Esophagus (tissue), 2 donors: ENCODE measurements around the gene WWOX. TPM values are rescaled to one million over a fixed set of nuclear protein-coding genes. Genes with fewer than 3 reads are reported as not detected.

Experiments used
- H3K27ac ChIP-seq, 2 donors: one replicate each; pipeline ENCODE4 v1.5.1; 2013; ENCODE audit warnings: low read depth in 2 of 2, mild to moderate bottlenecking in 2 of 2, inconsistent platforms in 1 of 2, low read length in 1 of 2, moderate library complexity in 1 of 2
- H3K27me3 ChIP-seq, 2 donors: one replicate each; pipeline ENCODE4 v1.6.1; 2013; ENCODE audit warnings: low read length in 2 of 2, control low read depth in 1 of 2, mild to moderate bottlenecking in 1 of 2; ENCODE audit not compliant: insufficient read depth in 2 of 2, control insufficient read depth in 1 of 2
- H3K36me3 ChIP-seq, 2 donors: one replicate each; pipeline ENCODE4 v1.6.1; 2013; ENCODE audit warnings: low read length in 1 of 2; ENCODE audit not compliant: control insufficient read depth in 2 of 2, insufficient read depth in 2 of 2
- H3K4me1 ChIP-seq, 2 donors: one replicate each; pipeline ENCODE4 v1.6.1; 2013; ENCODE audit warnings: low read length in 1 of 2; ENCODE audit not compliant: control insufficient read depth in 2 of 2, insufficient read depth in 2 of 2
- H3K4me3 ChIP-seq, 2 donors: one replicate each; pipeline ENCODE4 v1.5.1; 2013; ENCODE audit warnings: low read length in 2 of 2, mild to moderate bottlenecking in 2 of 2, low read depth in 1 of 2, moderate library complexity in 1 of 2
- H3K9me3 ChIP-seq, 2 donors: one replicate each; pipeline ENCODE4 v1.6.1; 2013; ENCODE audit warnings: mild to moderate bottlenecking in 2 of 2, low read depth in 1 of 2, low read length in 1 of 2, moderate library complexity in 1 of 2; ENCODE audit not compliant: control insufficient read depth in 2 of 2, insufficient read depth in 1 of 2
- WGBS, 2 donors: extraction: QIAGEN DNeasy Blood & Tissue Kit; methylation state at CpG; one replicate each; pipeline ENCODE4 v1.1.7; 2013; 5-methylcytosine and 5-hydroxymethylcytosine counted together
- polyA plus RNA-seq, 2 donors: library from polyadenylated mRNA; stranded (reverse); fragments of 200-250 nt; gene quantifications; one replicate each; pipeline ENCODE4 v1.2.3, GENCODE V29; 2013
- donor health status: healthy with polysubstance abuse.
- donor health status: Bipolar disorder and iron deficiency.

The WWOX gene
- polyA plus RNA-seq, 2 donors, result 6.4 to 9.1 TPM

DNA sequence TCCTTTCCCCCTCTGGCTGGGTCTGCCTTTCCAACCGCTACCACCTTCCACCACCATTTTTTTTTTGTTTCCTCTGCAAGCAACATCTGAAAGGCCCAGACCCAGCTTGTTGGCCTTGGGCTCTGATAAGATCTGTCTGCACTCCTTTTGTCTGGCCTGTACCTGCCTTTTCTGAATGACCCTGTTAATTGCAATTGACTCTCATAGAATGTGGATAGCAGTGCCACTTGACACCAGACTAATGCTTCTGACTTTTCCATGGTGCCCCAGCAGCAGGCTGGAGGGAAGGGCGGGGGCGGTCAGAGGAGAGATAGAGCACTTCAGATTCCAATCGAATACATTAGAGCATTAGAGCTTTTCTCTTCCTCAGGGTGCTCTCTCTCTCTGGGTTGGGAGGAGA is 538.9 kb downstream of the WWOX start:
- no peaks in the 10 kb centered on the region for H3K4me1 ChIP-seq
- no peak overlapping the region for H3K4me3 ChIP-seq
- no peaks in the 10 kb centered on the region for H3K9me3 ChIP-seq
- WGBS, 2 donors, result 95 to 97% methylated on average over 4 of the region's 4 CpGs
- H3K27ac ChIP-seq, result no peak overlapping the region
- no peaks in the 10 kb centered on the region for H3K27me3 ChIP-seq
- no peaks in the 10 kb centered on the region for H3K36me3 ChIP-seq

DNA sequence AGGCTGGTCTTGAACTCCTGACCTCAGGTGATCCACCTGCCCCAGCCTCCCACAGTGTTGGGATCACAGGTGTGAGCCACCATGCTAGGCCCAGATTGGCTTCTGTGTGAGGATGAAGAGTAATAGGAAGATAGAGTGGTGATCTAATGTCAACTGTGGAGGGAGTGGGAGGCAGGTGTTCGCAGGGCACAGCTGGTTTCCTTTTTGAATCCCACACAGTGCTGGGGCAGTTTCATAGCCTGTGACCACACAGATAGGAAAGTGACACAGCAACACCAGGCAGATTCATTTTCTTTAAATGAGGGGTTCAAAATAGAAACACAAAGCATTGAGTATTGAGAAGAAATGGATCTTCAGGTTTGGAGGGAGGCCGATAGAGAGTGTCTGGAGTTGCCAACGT is 540.3 kb downstream of the WWOX start:
- H3K4me1 ChIP-seq, result no peaks in the 10 kb centered on the region
- H3K9me3 ChIP-seq, result no peaks in the 10 kb centered on the region
- no peak overlapping the region for H3K27ac ChIP-seq
- 85 to 91% methylated on average over 3 of the region's 3 CpGs for WGBS, 2 donors
- no peaks in the 10 kb centered on the region for H3K36me3 ChIP-seq
- H3K4me3 ChIP-seq, result no peak overlapping the region
- H3K27me3 ChIP-seq, result no peaks in the 10 kb centered on the region

DNA sequence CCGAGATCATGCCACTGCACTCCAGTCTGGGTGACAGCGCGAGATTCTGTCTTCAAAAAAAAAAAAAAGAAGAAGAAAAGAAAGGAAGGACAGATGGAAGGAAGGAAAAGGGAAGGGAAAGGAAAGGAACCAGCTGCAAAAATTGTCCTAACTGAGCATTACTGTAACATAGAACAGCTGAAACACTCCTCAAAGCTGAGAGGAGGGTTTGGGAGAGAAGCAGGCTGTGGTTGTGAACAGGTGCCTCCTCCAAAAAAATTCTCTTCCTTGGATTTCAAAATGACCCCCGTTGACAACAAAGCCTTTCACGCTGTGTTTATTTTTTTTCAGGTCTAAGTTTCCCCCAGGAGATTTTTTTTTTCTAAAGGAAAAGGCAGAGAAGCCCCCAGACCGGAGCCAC is 541.4 kb downstream of the WWOX start:
- Histone ChIP-seq H3K27ac (no peak overlapping the region), H3K9me3 (no peaks in the 10 kb centered on the region), H3K36me3 (no peaks in the 10 kb centered on the region), H3K4me1 (no peaks in the 10 kb centered on the region), H3K4me3 (no peak overlapping the region), H3K27me3 (no peaks in the 10 kb centered on the region)
- 84 to 87% methylated on average over 6 of the region's 6 CpGs for WGBS, 2 donors

DNA sequence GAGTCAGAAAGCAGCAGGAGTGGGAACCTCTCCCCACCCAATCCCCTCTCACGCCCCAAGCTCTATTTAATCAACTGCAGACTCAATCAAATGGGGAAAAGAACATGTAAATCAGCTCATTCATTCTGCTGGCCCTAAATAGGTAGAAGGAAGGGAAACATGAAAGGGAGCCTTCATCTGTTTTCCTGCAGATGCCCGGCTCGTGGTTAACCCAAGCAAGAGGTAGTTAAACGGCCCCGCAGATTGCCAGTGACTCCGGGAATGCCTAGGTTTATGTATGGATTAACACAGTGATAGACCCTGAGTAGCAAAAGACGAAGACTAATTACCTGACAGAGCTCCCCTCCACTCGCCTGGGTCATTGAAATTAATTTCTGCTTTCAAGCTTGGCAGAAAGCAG is 542.0 kb downstream of the WWOX start:
- Histone ChIP-seq H3K27ac (no peak overlapping the region), H3K27me3 (no peaks in the 10 kb centered on the region), H3K4me3 (no peak overlapping the region), H3K4me1 (no peaks in the 10 kb centered on the region), H3K36me3 (no peaks in the 10 kb centered on the region), H3K9me3 (no peaks in the 10 kb centered on the region)
- WGBS, 2 donors, result 68 to 69% methylated on average over 8 of the region's 8 CpGs

DNA sequence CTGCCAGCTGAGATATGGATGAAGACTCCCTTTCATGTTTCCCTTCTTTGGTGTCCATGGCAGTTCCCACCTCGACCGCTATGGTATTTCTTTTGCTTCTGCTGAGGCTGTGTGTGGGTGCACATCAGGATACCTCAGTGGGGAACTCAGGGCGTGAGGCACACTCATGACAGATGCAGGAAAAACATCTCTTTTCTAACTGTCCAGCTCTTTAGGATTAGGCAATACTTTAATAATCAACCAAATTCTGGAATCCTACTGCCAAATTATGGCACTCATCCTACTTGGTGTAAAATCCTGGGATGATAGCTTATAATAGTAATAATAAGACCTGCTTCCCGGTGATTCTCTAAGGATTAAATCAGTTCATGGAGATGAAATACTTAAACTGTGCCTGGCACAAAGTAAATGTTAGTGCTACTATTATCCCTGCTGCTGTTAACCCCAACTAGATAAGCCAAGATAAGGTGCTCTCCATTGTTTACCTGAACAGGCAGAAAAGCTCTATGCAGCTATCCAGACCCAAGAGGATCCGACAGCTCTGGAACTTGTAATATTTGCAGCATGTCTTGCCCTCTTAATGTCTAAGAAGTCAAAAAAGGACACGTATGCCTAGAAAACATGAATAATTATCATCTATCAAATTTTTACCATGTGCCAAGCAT is 543.3 kb downstream of the WWOX start:
- 88% methylated on average over 6 of the region's 6 CpGs for WGBS, 2 donors
- H3K9me3 ChIP-seq, result no peaks in the 10 kb centered on the region
- H3K27ac ChIP-seq, result no peak overlapping the region
- no peaks in the 10 kb centered on the region for H3K4me1 ChIP-seq
- no peaks in the 10 kb centered on the region for H3K27me3 ChIP-seq
- H3K36me3 ChIP-seq, result no peaks in the 10 kb centered on the region
- no peak overlapping the region for H3K4me3 ChIP-seq

DNA sequence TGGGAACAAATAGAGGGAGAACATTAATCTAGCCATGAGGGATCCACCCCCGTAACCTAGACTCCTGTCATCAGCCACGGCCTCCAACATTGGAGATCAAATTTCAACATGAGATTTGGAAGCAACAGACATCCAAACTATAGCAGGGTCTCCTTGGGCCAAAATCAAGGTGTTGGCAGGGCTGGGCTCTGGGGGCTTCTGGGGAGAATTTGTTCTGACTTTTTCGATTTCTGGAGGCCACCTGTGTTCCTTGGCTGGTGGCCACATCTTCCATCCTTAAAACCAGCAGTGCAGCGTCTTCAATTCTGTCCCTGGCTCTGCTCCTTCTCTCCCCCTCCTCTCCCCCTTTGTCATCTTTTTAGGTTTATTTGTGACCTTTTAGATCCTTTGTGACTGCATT is 546.2 kb downstream of the WWOX start:
- 86 to 95% methylated on average over 4 of the region's 4 CpGs for WGBS, 2 donors
- no peak overlapping the region for H3K27ac ChIP-seq
- no peaks in the 10 kb centered on the region for H3K4me1 ChIP-seq
- no peaks in the 10 kb centered on the region for H3K9me3 ChIP-seq
- no peaks in the 10 kb centered on the region for H3K36me3 ChIP-seq
- H3K4me3 ChIP-seq, result no peak overlapping the region
- no peaks in the 10 kb centered on the region for H3K27me3 ChIP-seq

DNA sequence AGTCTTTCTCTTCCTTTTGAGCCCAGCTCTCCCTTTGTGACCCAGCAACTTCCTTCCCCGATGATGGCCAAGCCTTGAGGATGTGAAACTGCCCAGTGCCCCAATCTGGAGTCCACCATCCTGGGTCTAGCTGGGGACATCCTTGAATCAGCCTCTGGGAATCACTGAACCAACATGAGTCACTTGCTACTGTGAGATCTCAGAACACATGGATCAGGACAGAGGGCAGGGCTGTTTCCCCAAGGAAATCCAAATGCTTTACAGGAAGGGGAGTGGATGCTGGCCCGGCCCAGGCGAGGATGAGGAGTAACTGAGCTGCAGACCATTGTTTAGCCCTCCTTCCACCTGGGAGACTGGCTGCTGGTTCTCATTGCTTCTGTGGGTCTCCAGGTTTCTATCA is 547.6 kb downstream of the WWOX start:
- WGBS, 2 donors, result 62 to 84% methylated on average over 3 of the region's 3 CpGs
- Histone ChIP-seq H3K27me3 (no peaks in the 10 kb centered on the region), H3K27ac (no peak overlapping the region), H3K4me3 (no peak overlapping the region), H3K4me1 (peaks cover 0 to 2% of the 10 kb centered on the region in 2 donors), H3K36me3 (no peaks in the 10 kb centered on the region), H3K9me3 (no peaks in the 10 kb centered on the region)

DNA sequence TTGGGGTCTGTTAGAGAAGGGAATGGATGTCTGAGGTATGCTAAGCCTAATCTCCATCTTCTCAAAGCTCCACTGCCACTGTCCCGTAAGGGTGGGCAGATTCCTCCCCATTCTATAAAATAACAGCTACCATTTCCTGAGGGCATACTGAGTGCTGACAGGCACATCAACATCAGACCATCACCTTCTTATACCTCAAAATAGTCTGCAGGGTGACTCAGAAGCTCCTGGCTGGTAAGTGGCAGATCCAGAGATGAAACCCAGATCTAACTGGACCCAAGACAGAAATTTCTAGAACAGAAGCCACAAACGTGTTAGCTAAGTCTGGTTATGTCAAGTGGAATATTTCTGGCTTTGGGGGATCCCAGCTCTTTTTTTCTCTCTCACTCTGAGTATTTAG is 548.0 kb downstream of the WWOX start:
- H3K27me3 ChIP-seq, result no peaks in the 10 kb centered on the region
- peaks cover 0 to 2% of the 10 kb centered on the region in 2 donors for H3K4me1 ChIP-seq
- H3K36me3 ChIP-seq, result no peaks in the 10 kb centered on the region
- H3K27ac ChIP-seq, result no peak overlapping the region
- H3K9me3 ChIP-seq, result no peaks in the 10 kb centered on the region
- no peak overlapping the region for H3K4me3 ChIP-seq
- WGBS, 2 donors, result 81 to 90% methylated on average over 2 of the region's 2 CpGs

DNA sequence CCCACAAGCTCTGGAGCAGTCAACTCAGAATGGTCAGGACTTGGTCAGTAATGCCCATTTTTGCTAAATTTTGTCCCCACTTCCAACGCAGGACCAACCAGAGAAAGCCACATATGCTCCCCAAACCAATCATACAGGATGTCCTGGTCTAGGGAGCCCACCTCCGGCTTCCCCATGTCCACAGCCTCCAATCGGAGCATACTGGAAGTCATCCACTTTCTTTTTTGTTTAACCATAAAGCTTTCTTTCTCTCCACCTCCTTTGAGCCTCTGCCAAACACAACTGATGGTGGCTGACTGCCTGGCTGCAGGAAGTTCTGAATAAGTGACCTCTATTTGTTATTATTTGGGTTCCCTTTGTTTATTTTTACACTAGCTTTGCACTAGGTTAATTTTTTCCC is 549.1 kb downstream of the WWOX start:
- 48 to 51% methylated on average over 3 of the region's 3 CpGs for WGBS, 2 donors

DNA sequence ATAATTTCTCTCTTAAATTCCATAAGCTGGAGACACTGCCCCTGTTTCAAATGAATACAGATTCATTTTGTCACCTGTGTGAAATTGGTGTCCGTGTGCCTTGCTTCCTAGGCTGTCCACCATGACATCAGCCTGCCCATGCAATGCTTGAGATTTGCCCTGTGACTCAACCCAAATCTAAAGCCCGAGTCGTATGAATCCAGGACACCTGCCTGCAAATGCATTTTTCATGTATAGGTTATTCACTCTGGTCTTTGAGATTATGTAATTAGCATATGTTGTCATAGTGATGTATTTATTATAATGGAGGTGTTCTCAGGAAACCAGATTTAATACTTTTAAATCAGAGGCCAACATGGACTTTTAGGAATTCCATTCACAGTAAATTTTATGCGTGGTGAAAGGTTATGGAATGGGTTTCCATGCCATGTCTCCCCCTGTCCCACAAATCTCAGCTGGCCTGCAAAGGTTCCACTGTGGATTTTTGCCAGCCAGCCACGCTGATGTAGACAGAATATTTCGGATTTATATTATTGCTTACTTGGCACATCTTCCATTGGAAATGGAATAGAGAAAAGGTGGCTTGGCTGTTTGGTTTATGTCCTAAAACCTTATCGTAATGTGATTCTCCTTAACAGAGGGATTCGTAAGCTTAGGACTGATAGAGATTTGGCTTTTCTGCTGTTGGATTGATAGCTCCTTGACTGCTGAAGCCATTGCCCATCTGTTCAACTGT is 551.1 kb downstream of the WWOX start:
- Histone ChIP-seq H3K36me3 (no peaks in the 10 kb centered on the region), H3K4me1 (peaks cover 0 to 2% of the 10 kb centered on the region in 2 donors), H3K27me3 (no peaks in the 10 kb centered on the region), H3K4me3 (no peak overlapping the region), H3K9me3 (no peaks in the 10 kb centered on the region), H3K27ac (no peak overlapping the region)
- WGBS, 2 donors, result 80 to 84% methylated on average over 8 of the region's 8 CpGs

More for the DNA sequence above, 549.1 kb downstream of the WWOX start:
- Histone ChIP-seq H3K4me3 (no peak overlapping the region), H3K36me3 (no peaks in the 10 kb centered on the region), H3K27ac (no peak overlapping the region), H3K9me3 (no peaks in the 10 kb centered on the region), H3K4me1 (peaks cover 0 to 2% of the 10 kb centered on the region in 2 donors), H3K27me3 (no peaks in the 10 kb centered on the region)
